ENCODE results near the gene KCNN2.

The KCNN2 gene

DNA sequence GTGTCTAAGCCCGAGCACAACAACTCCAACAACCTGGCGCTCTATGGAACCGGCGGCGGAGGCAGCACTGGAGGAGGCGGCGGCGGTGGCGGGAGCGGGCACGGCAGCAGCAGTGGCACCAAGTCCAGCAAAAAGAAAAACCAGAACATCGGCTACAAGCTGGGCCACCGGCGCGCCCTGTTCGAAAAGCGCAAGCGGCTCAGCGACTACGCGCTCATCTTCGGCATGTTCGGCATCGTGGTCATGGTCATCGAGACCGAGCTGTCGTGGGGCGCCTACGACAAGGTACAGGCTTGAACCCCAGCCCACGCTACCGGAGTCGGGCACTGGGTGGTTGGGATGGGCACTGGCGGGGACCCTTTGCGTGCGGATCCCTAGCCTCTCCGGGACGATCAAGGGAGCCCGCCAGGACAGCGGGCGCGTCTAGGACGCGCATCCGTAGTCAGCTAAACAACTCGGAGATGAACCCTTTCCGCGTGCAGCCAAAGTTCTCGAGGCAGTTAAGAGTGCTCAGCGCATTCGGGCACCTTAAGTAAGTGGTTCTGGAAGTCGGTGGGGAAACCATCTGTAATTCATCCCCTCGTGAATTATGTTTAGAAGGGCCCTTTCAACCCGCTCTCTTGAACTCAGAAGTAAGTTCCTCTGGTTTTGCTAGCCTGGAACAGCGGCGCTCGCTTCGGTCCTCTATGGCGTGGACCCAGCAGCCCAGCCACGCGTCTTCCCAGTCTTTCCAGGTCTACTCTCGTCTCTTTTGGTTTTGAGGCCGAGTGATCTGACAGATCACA is 1.3 kb downstream of the KCNN2 start:
- DNase-seq (ENCODE audit: low read depth), result no peak

GRCh38 chr5:114363837-114364236 is 2.0 kb downstream of the KCNN2 start:
- DNase-seq (ENCODE audit: low read depth), result no peak

GRCh38 chr5:114367029-114367428 is 5.2 kb downstream of the KCNN2 start:
- no peak for DNase-seq (ENCODE audit: low read depth)

DNA sequence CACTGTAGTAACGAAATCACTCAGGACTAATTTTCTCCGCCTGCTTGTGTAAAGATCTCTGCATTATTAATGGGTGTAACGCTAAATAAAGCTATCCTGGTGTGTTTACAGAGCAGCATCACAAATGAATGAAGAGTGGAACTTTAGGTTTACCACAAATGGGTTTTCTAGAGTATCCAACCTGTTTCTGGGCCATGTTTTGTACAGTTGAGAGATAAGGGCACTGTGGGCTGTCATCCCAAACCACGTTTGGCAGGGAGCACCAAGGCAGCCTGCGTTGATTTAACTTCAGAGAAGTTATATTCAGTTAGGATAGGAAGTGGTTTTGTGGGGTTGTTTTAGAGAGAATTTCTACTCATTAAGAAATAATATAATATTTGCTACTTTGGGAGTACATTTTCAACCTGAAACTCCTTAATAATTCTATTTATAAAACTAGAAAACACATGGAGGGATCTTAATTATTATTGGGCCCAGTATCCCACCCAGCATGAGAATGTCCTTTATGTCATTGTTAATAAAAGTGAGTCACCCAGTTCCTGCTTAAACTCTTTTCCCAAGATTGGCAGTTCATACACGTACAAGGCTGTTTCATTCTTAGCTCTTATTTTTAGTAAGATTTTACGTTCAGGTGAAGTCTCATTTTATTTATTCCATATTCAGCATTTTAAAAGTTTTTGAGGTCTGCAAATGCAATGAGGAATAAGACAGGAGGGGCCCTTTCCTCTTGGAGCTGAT is 8.0 kb downstream of the KCNN2 start:
- DNase-seq (ENCODE audit: low read depth), result no peak

DNA sequence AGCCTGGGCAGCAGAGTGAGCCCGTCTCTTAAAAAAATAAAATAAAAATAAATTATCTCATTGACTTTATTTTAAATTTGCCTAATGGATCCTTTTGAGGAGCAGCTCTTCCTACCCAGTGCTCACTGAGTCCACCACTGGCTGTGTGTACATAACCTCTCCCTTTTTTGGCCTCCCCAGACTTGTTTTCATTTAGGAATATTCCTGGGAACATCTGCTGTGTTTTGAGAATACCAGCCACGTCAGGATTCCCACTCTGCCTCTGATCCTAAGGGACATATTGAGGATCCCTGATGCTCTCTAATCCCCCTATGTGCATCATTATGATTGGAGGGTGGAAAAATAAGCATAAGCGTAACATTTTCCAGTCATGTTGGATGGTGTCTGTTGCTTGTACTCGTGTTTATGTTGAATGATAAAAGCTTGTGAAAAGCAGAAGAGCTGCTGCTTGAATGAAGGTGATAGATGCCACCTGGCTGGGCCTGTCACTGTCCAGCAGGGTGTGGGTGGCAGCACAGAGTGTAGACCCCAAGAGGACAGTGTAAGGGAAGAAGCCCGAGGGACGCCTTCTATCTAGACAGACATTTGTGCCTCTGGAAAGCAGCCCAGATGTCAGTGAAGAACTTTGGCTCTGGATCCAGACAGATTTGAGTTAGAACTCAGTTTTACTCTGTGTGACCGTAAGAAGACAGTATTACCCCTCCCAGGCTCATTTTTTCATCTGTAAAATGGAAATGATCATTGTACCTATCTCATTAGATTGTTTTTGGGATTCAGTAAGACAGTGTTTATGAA is 15.4 kb downstream of the KCNN2 start:
- no peak for DNase-seq (ENCODE audit: low read depth)

- no peak for DNase-seq (ENCODE audit: low read depth)
Observed at GRCh38 chr5:114377946-114378345, 16.1 kb downstream of the KCNN2 start.

GRCh38 chr5:114380721-114381120 is 18.9 kb downstream of the KCNN2 start:
- no peak for DNase-seq (ENCODE audit: low read depth)

DNA sequence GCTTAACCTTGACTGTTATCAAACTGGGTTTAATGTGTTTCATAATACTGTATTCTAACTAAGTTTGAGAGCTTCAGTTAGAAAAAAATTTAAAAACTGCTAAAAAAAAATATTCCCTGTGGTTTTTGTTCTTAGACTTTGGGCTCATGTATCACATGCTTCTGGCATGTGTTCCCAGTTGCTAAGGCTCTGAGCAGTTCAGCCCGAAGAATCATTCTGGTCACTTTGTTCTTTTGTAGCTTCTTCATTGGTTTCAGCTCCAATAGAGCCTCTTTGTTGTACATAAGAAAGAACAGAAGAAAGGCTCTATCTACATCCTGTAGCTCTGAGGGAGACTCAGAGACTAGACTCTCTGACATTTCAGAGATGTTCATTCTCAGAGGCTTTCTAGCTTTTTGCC is 25.6 kb downstream of the KCNN2 start:
- no peak for DNase-seq (ENCODE audit: low read depth)

DNA sequence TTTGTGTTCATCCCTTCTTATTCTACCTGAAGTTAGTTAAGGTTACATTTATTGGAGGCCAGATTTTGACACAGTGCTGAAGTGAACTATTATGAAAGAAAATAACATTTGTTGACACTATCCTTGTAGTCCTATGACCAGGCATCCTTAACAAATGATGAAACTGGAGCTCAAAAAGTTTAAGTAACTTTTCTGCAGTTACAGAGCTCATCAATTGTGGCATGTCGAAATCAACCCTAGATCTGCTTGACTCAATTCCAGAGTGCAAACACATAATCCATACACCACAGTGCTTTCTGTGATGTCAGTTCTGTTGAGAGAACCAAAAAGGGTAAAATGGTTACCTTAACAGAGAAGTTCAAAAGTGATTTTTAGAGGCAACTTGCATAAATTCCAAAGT is 28.6 kb downstream of the KCNN2 start:
- no peak for DNase-seq (ENCODE audit: low read depth)

- no peak for DNase-seq (ENCODE audit: low read depth)
Observed at GRCh38 chr5:114391321-114391720, 29.5 kb downstream of the KCNN2 start.

DNA sequence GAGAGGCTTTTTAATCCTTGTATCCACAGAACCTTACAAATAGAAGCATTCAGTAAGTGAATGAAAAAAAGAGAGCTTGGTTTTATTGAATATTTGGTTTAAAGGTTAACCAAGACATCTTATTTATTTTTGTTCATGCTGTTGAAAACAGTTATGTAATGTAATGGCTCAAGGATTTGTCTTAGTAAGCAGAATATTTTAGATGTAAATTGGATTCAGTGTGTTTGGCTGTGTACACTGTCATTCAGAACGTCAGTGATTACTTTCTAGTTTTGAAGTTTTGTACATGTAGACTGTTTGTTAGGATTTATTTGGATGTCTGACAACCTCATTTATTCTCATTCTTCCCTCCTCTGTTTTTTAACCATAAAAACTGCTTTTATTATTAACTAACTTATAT is 31.3 kb downstream of the KCNN2 start:
- no peak for DNase-seq (ENCODE audit: low read depth)

- DNase-seq (ENCODE audit: low read depth), result no peak
Observed at GRCh38 chr5:114402206-114402605, 40.3 kb downstream of the KCNN2 start.

GRCh38 chr5:114407783-114408182 is 45.9 kb downstream of the KCNN2 start:
- no peak for DNase-seq (ENCODE audit: low read depth)

GRCh38 chr5:114408847-114409246 is 47.0 kb downstream of the KCNN2 start:
- no peak for DNase-seq (ENCODE audit: low read depth)

DNA sequence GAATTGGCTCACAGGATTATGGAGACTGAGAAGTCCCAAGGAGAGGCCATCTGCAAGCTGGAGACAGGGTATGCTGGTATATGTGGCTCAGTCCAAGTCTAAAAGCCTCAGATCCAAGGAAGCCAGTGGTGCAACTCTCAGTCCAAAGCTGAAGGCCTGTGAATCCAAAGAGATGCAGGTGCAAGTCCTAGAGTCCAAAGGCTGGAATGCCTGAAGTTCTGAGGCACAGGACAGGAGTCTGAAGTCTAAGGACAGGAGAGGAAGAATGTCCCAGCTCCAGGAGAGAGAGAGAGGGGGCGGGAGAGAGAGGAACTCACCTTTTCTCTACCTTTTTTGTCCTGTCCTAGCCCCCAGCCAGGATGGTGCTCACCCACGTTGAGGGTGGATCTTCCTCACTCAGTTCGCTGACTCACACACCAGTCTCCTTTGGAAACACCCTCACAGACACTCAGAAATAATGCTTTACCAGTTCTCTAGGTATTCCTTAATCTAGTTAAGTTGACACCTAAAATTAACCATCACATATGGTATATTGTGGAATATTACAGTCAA is 49.6 kb downstream of the KCNN2 start:
- no peak for DNase-seq (ENCODE audit: low read depth)

GRCh38 chr5:114412510-114413171 is 50.8 kb downstream of the KCNN2 start:
- DNase-seq (ENCODE audit: low read depth), result peak; percentile 77

GRCh38 chr5:114415760-114416159 is 53.9 kb downstream of the KCNN2 start:
- no peak for DNase-seq (ENCODE audit: low read depth)

DNA sequence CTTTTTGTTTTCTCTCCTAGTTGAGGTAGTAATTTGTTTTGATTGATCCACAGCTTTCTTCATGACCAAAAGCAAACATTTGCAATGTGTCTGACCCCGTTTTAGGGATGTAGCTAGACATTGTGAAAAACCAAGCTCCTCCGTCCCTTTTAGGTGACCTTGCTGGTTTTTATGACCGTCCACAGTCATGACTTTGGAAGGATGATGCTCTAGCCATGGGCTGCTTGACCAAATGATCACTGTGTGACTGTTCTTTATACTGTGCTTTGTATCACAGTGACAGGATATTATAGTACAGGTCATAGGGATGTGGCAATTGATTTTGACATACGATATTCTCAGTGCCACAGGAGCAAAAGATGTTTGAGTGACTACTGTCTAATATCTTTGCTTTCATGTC is 54.4 kb downstream of the KCNN2 start:
- no peak for DNase-seq (ENCODE audit: low read depth)

DNA sequence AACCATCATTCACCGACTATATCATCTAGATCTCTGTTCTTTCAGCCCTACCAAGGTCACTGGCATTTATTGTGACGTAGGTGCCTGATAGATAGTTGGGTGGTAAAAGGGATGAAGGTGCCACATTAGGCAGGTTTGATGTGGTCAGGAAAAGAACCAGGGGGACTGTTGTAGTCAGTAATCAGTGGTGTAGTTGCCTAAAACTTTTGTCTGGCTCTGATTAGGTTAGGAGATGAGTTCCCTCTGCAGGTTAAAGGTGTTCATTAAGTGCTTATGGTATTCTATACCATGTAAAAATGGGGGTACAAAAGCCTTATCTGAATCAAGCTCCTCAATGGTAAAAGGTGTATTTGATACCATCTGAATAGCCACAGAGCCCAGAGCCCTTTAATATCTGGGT is 55.6 kb downstream of the KCNN2 start:
- DNase-seq (ENCODE audit: low read depth), result no peak

DNA sequence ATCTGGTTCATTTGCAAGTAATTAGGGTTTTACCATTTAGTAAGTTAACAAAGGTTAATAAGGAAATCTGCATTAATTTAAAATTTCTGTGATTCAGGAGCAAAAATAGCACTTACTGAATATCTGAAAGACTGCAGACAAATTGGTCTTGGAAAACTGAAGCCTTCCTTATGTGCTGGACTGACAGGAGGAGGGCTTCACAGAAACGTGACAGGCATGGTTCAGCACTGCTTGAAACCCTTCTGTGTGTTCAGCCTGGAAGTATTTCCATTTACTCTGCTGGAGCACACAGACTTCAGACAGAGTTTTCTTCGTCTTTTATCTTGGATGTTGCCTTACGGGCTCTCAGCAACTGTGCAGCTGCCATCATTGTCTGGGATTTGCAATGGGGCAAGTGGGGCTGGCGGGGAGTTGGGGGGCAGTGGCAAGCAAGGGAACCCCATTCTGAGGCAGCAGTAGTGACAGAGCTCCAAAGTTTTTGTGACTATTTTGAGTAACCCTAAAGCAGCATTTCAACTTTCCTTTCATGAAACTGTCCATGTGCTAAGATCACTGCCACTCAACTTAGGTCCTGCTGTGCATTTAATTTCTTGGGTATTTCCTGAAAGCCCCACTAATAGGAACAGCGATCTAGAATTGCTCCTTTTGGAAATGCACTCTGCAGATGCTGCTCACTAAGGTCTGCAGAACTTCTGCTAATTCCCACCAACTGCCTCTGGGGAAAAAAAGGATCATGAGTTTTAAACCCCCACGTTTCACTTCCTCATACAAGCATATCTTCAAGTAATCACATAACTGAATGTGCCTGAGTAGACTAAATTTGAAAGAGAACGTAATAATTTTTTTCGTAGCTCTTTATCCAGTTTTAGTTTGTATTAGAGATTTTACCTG is 56.6 kb downstream of the KCNN2 start:
- no peak for DNase-seq (ENCODE audit: low read depth)

GRCh38 chr5:114419067-114419388 is 57.2 kb downstream of the KCNN2 start:
- no peak for DNase-seq (ENCODE audit: low read depth)

Measured in HS-5 (cell line).